Vagina (tissue), 2 donors: ENCODE data around the gene HMGCS2. TPM values are rescaled to one million over a fixed set of nuclear protein-coding genes. Genes with fewer than 3 reads are reported as not detected.

Source experiments
- DNase-seq, 2 donors: peaks; one replicate each; pipeline ENCODE4 v3.0.0-alpha.2; 2017; ENCODE audit errors: extremely low spot score in 2 of 2
- H3K27ac ChIP-seq: fragments of 200-600 bp; sonication (generic); one replicate; pipeline ENCODE4 v1.5.1; 2019
- H3K27me3 ChIP-seq: fragments of 200-600 bp; sonication (generic); one replicate; pipeline ENCODE4 v1.5.1; 2019
- H3K36me3 ChIP-seq, 2 donors: fragments of 200-600 bp; sonication (generic); one replicate each; pipeline ENCODE4 v1.5.1; 2017 to 2019
- H3K4me1 ChIP-seq: fragments of 200-600 bp; sonication (generic); one replicate; pipeline ENCODE4 v1.5.1; 2019
- H3K4me3 ChIP-seq, 2 donors: fragments of 200-600 bp; sonication (generic); 1 replicate in 1 of 2; 2 replicates in 1 of 2; pipeline ENCODE4 v1.5.1; 2016 to 2019
- H3K9me3 ChIP-seq: fragments of 200-600 bp; sonication (generic); one replicate; pipeline ENCODE4 v1.5.1; 2019
- CTCF ChIP-seq, 3 experiments: fragments of 450-650 bp in 2 of 3; fragments of 200-600 bp in 1 of 3; sonication (generic) in 1 of 3; IDR thresholded peaks; one replicate each; pipeline ENCODE4 v1.5.1; 2017 to 2019; ENCODE audit warnings: antibody characterized with exemption in 3 of 3, mild to moderate bottlenecking in 2 of 3, moderate library complexity in 2 of 3
- POLR2A ChIP-seq, 2 donors: fragments of 450-650 bp; IDR thresholded peaks; one replicate each; pipeline ENCODE4 v1.6.1; 2017; ENCODE audit warnings: antibody characterized with exemption in 2 of 2, mild to moderate bottlenecking in 2 of 2, moderate library complexity in 2 of 2
- POLR2AphosphoS5 ChIP-seq, 2 donors: sonication (generic); formaldehyde crosslinking; IDR thresholded peaks; one replicate each; pipeline ENCODE4 v1.9.0; 2017; ENCODE audit warnings: antibody characterized with exemption in 2 of 2, mild to moderate bottlenecking in 2 of 2, low read depth in 1 of 2; ENCODE audit not compliant: insufficient read depth in 1 of 2
- intact Hi-C: fragments of 100-400 bp; cut with DNase I; formaldehyde crosslinking; loops from one replicate; pipeline ENCODE4 v1.15.1; 2023
- total RNA-seq: library from RNA; depleted of rRNA; stranded (reverse); fragments of >200 nt; gene quantifications from one replicate; pipeline ENCODE4 v1.2.3, GENCODE V29; 2016

HMGCS2 gene
- total RNA-seq: 22.8 TPM

GRCh38 chr1:119768778-119769177 lies at the start of gene HMGCS2:
Gene HMGCS2 (minus strand): TSS chr1:119768905. CDS start chr1:119768844, 61 bp downstream.
- Histone ChIP-seq H3K27me3 (no peaks in the 10 kb centered on the region), H3K27ac (no peak within 1 kb of the TSS), H3K9me3 (no peaks in the 10 kb centered on the region), H3K4me1 (peaks cover 9% of the 10 kb centered on the region), H3K4me3 (no peak within 1 kb of the TSS), H3K36me3 (no peaks in the 10 kb centered on the region)
- DNase-seq: no peak
- intact Hi-C loops: no loop called here
- no peak for TF ChIP-seq CTCF (IDR thresholded peaks at IDR 0.05)
- no peak for TF ChIP-seq POLR2A (IDR thresholded peaks at IDR 0.05)
- TF ChIP-seq POLR2AphosphoS5 (IDR thresholded peaks at IDR 0.05; ENCODE audit: insufficient read depth in 1 of 2, low read depth in 1 of 2): no peak

- no peak for DNase-seq
- intact Hi-C loops: no loop called here
- Histone ChIP-seq H3K4me1 (no peaks in the 10 kb centered on the region), H3K36me3 (no peaks in the 10 kb centered on the region), H3K27me3 (no peaks in the 10 kb centered on the region), H3K4me3 (no peak overlapping the region), H3K27ac (no peak overlapping the region), H3K9me3 (no peaks in the 10 kb centered on the region)
- TF ChIP-seq POLR2AphosphoS5 (IDR thresholded peaks at IDR 0.05; ENCODE audit: insufficient read depth in 1 of 2, low read depth in 1 of 2) (no peak), POLR2A (IDR thresholded peaks at IDR 0.05) (no peak), CTCF (IDR thresholded peaks at IDR 0.05) (no peak)
Observed at GRCh38 chr1:119818181-119818580, 49.5 kb upstream of the HMGCS2 start.

GRCh38 chr1:119816407-119816806 lies 47.7 kb upstream of the HMGCS2 start:
- H3K27me3 ChIP-seq: no peaks in the 10 kb centered on the region
- intact Hi-C loops: no loop called here
- peak in 1 of 2 donors; percentile 37 for DNase-seq
- no peaks in the 10 kb centered on the region for H3K9me3 ChIP-seq
- H3K36me3 ChIP-seq: no peaks in the 10 kb centered on the region
- no peaks in the 10 kb centered on the region for H3K4me1 ChIP-seq
- no peak overlapping the region for H3K4me3 ChIP-seq
- TF ChIP-seq POLR2AphosphoS5 (IDR thresholded peaks at IDR 0.05; ENCODE audit: insufficient read depth in 1 of 2, low read depth in 1 of 2) (no peak), POLR2A (IDR thresholded peaks at IDR 0.05) (no peak), CTCF (IDR thresholded peaks at IDR 0.05) (no peak)
- H3K27ac ChIP-seq: no peak overlapping the region

GRCh38 chr1:119815928-119816327 lies 47.2 kb upstream of the HMGCS2 start:
- peak in 1 of 2 donors; percentile 16 for DNase-seq
- H3K27ac ChIP-seq: no peak overlapping the region
- no peak for TF ChIP-seq CTCF (IDR thresholded peaks at IDR 0.05)
- TF ChIP-seq POLR2A (IDR thresholded peaks at IDR 0.05): no peak
- no peak for TF ChIP-seq POLR2AphosphoS5 (IDR thresholded peaks at IDR 0.05; ENCODE audit: insufficient read depth in 1 of 2, low read depth in 1 of 2)
- H3K27me3 ChIP-seq: no peaks in the 10 kb centered on the region
- H3K36me3 ChIP-seq: no peaks in the 10 kb centered on the region
- intact Hi-C loops: no loop called here
- H3K4me3 ChIP-seq: no peak overlapping the region
- no peaks in the 10 kb centered on the region for H3K9me3 ChIP-seq
- no peaks in the 10 kb centered on the region for H3K4me1 ChIP-seq

- H3K4me1 ChIP-seq: no peaks in the 10 kb centered on the region
- H3K36me3 ChIP-seq: no peaks in the 10 kb centered on the region
- no peaks in the 10 kb centered on the region for H3K27me3 ChIP-seq
- H3K27ac ChIP-seq: no peak overlapping the region
- no peak for TF ChIP-seq CTCF (IDR thresholded peaks at IDR 0.05)
- no peak for TF ChIP-seq POLR2A (IDR thresholded peaks at IDR 0.05)
- TF ChIP-seq POLR2AphosphoS5 (IDR thresholded peaks at IDR 0.05; ENCODE audit: insufficient read depth in 1 of 2, low read depth in 1 of 2): no peak
- intact Hi-C loops: no loop called here
- DNase-seq: no peak
- H3K9me3 ChIP-seq: no peaks in the 10 kb centered on the region
- H3K4me3 ChIP-seq: no peak overlapping the region
Observed at GRCh38 chr1:119815361-119815760, 46.7 kb upstream of the HMGCS2 start.
